ENCODE results near the gene SULT1C2.

- TF ChIP-seq ZNF565 (CRISPR knock-in tag; conservative IDR thresholded peaks at IDR 0.05; ENCODE audit: low read depth): no peak
- no peak for TF ChIP-seq PPARA (CRISPR knock-in tag; IDR thresholded peaks at IDR 0.05; ENCODE audit: borderline replicate concordance)
- no peak for TF ChIP-seq ZFP30 (CRISPR knock-in tag; IDR thresholded peaks at IDR 0.05)
- no peak for TF ChIP-seq ZNF70 (CRISPR knock-in tag; IDR thresholded peaks at IDR 0.05)
- no peak for TF ChIP-seq BACH2 (CRISPR knock-in tag; IDR thresholded peaks at IDR 0.05; ENCODE audit: borderline replicate concordance)
- TF ChIP-seq, protein P1, sequence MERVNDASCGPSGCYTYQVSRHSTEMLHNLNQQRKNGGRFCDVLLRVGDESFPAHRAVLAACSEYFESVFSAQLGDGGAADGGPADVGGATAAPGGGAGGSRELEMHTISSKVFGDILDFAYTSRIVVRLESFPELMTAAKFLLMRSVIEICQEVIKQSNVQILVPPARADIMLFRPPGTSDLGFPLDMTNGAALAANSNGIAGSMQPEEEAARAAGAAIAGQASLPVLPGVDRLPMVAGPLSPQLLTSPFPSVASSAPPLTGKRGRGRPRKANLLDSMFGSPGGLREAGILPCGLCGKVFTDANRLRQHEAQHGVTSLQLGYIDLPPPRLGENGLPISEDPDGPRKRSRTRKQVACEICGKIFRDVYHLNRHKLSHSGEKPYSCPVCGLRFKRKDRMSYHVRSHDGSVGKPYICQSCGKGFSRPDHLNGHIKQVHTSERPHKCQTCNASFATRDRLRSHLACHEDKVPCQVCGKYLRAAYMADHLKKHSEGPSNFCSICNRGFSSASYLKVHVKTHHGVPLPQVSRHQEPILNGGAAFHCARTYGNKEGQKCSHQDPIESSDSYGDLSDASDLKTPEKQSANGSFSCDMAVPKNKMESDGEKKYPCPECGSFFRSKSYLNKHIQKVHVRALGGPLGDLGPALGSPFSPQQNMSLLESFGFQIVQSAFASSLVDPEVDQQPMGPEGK (CRISPR knock-in tag; IDR thresholded peaks at IDR 0.05; ENCODE audit: borderline replicate concordance): no peak
Observed at GRCh38 chr2:108271691-108272253, 16.9 kb upstream of the SULT1C2 start.
